Lower leg skin (tissue), 4 donors: ENCODE measurements around the gene TUBA8. TPM values are rescaled to one million over a fixed set of nuclear protein-coding genes. Genes with fewer than 3 reads are reported as not detected.

Experiments
- DNase-seq, 2 donors: peaks; one replicate each; pipeline ENCODE4 v3.0.0-alpha.2; 2019; ENCODE audit warnings: low spot score in 2 of 2
- H3K4me3 ChIP-seq: fragments of 200-600 bp; sonication (generic); 2 replicates; pipeline ENCODE4 v1.5.1; 2017; ENCODE audit warnings: mild to moderate bottlenecking, low read depth; ENCODE audit not compliant: poor library complexity, severe bottlenecking
- CTCF ChIP-seq, 3 donors: fragments of 450-650 bp; IDR thresholded peaks; one replicate each; pipeline ENCODE4 v1.5.1; 2016; ENCODE audit warnings: antibody characterized with exemption in 3 of 3, mild to moderate bottlenecking in 3 of 3, moderate library complexity in 2 of 3
- POLR2A ChIP-seq, 2 donors: fragments of 450-650 bp; IDR thresholded peaks; one replicate each; pipeline ENCODE4 v1.6.1; 2016 to 2017; ENCODE audit warnings: antibody characterized with exemption in 2 of 2, mild to moderate bottlenecking in 1 of 2, moderate library complexity in 1 of 2
- WGBS, 2 donors: methylation state at CpG; one replicate each; pipeline ENCODE4 v1.1.5; 2018; 5-methylcytosine and 5-hydroxymethylcytosine counted together
- intact Hi-C: fragments of 100-400 bp; cut with DNase I; formaldehyde crosslinking; loops from one replicate; pipeline ENCODE4 v1.15.0; 2023; ENCODE audit warnings: low total_unique reads
- total RNA-seq, 4 donors: library from RNA; depleted of rRNA; stranded (reverse); fragments of >200 nt; gene quantifications; one replicate each; pipeline ENCODE4 v1.1.0, GENCODE V29; 2016

Gene TUBA8
- total RNA-seq, 4 donors from 2014 or later, result 1.5 to 4.7 (median 2.9) TPM

GRCh38 chr22:18111759-18112330 is 1.2 kb downstream of the TUBA8 start:
- intact Hi-C loops, result no loop called here
- WGBS, 2 donors, result 48 to 77% methylated on average over 10 to 12 of the region's 12 CpGs
- DNase-seq, result no peak
- H3K4me3 ChIP-seq, result no peak overlapping the region
- TF ChIP-seq CTCF (IDR thresholded peaks at IDR 0.05) (no peak), POLR2A (IDR thresholded peaks at IDR 0.05) (no peak)

GRCh38 chr22:18112440-18112839 is 1.8 kb downstream of the TUBA8 start:
- 65 to 69% methylated on average over 6 of the region's 6 CpGs for WGBS, 2 donors
- no peak for DNase-seq
- TF ChIP-seq CTCF (IDR thresholded peaks at IDR 0.05) (no peak), POLR2A (IDR thresholded peaks at IDR 0.05) (no peak)

GRCh38 chr22:18113680-18114394 is 3.2 kb downstream of the TUBA8 start:
- no peak overlapping the region for H3K4me3 ChIP-seq
- TF ChIP-seq CTCF (IDR thresholded peaks at IDR 0.05), result no peak
- TF ChIP-seq POLR2A (IDR thresholded peaks at IDR 0.05), result no peak
- DNase-seq, result no peak
- intact Hi-C loops, result no loop called here
- 81 to 87% methylated on average over 11 of the region's 11 CpGs for WGBS, 2 donors

More at GRCh38 chr22:18112440-18112839, 1.8 kb downstream of the TUBA8 start:
- no peak overlapping the region for H3K4me3 ChIP-seq
- intact Hi-C loops, result no loop called here

- TF ChIP-seq CTCF (IDR thresholded peaks at IDR 0.05), result no peak
- TF ChIP-seq POLR2A (IDR thresholded peaks at IDR 0.05), result no peak
- DNase-seq, result no peak
- intact Hi-C loops, result no loop called here
- WGBS, 2 donors, result 69 to 76% methylated on average over 4 of the region's 4 CpGs
- no peak overlapping the region for H3K4me3 ChIP-seq
Measured at GRCh38 chr22:18114495-18114894, 3.9 kb downstream of the TUBA8 start.

GRCh38 chr22:18114976-18115652 is 4.5 kb downstream of the TUBA8 start:
- DNase-seq, result no peak
- TF ChIP-seq POLR2A (IDR thresholded peaks at IDR 0.05) (no peak), CTCF (IDR thresholded peaks at IDR 0.05) (no peak)
- no peak overlapping the region for H3K4me3 ChIP-seq
- 95 to 96% methylated on average over 15 of the region's 15 CpGs for WGBS, 2 donors
- intact Hi-C loops, result no loop called here
